HG03442 (cell line): Measurements from ENCODE around the gene FNDC3B.

Experiments used
- ATAC-seq: cut with Tn5 transposase; IDR thresholded peaks from one replicate; pipeline ENCODE4 v1.9.1; 2021; ENCODE audit warnings: mild to moderate bottlenecking, moderate library complexity; ENCODE audit not compliant: unreplicated experiment

The FNDC3B gene

DNA sequence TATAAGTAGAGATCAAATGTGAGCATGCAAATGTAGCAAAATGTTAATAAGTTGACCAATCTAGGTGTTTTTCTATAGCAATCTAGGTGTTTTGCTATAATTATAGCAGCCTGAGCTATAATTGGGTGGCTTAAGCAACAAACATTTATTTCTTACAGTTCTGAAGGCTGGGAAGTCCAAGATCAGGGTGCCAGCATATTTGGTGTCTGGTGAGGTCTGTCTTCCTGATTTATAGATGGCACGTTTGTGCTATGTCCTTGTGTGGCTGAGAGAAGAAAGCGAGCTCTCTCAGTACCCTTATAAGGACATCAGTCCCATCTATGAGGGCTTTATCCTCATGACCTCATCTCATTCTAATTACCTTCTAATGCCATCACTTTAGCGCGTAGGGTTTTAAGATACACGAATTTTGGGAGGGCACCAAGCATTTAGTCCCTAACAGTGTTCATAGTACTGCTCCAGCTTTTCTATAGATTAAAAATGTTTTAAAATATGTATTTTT, 237.8 kb downstream of the FNDC3B start:
- ATAC-seq: no peak

DNA sequence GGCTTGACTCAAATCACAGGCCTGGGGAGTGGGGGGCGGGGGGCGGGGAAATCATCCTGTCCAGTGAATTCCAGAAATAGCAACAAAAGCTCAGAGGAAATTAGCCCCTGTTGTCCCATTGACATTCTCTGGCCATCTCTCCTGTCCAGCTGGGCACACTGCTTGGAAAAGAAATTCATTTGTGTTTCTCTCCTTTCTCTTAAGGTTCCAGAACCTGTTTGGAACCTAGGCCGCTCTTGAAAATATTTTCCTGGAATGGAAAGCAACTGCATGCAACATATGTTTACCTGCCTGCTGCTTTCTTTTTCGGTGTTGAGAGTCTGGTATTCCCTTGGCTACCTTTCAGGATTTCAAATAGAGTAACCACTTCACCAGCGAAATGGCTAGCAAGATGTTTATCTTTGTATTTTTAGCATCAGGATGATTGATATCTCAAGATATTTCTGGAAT, 239.8 kb downstream of the FNDC3B start:
- ATAC-seq: no peak

DNA sequence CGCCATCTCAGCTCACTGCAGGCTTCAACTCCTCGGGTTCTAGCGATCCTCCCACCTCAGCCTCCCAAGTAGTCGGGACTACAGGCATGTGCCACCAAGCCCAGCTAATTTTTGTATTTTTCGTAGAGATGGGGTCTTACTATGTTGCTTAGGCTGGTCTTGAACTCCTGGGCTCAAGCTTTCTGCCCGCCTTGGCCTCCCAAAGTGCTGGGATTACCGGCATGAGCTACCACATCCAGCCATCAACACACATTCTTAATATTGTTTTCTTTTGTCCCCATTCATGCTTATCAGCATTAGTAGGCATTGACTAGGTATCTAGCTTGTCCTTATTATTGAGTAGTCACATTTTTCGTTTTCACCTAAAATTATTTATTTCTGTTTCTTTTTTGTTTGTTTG, 240.6 kb downstream of the FNDC3B start:
- ATAC-seq: no peak

DNA sequence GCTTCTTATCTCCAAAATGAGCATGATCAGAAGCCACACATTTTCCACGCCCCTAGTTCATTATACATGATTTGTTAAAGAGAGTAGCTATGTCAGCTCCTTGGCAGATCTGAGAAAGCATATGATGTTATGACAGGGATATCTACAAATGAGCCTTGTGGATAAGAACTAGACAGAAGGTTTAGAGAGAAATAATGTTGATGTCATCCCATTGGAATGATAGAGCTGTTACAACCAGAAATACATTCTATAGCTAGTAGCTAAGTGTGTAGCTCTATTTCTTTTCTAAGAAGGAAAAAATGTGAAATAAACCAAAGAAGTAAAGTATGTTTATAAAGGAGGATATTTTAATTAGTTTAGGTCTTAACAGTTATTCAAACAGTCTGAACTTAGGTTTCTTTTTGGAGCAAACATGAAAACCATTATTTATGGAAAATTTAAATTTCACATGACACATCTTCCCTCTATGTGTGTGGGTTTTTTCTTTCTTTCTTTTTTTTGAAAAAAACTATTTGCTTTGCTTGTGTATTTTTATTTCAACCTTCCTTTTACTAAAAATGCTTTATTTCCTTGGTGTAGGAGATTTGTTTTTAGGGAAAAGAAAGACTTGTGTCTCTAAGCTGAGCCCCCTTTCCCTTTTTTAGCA, 241.2 kb downstream of the FNDC3B start:
- no peak for ATAC-seq

DNA sequence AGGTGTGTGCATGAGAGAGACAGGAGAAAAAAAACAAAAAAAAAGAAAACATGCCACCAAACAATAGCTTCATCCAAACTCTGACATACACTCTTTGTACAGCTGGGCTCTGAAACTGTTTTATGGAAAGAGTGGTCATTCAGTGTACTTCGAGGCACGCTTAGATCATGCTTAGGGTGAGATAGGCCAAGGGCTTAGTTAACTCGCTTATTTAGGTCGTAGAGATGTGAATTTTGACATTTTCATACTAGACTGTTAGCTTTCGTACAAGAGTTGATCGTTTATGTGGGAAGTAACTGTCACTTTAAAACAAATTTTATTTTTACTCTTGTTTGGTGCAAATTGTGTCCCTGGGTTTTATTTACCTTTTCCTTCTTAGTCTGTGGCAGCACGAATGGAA, 242.5 kb downstream of the FNDC3B start:
- ATAC-seq: no peak

DNA sequence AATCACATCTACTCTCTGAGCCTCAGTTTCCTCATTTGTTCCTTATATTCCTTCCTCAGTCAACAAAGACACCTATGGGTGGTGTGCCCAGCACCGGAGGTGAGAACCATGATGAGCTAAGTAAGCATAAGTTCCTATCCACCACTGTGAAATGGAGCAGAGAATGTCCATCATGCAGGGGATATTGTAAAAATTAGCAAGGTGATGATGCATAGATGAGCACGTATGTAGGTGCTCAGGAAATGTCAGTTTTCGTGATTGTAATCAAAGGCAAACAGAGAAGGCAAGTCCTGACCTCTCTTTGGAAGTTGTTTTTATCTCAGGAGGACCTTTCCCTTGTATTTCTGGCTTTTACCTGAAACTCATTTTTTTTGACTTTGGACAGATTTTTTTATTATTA, 243.5 kb downstream of the FNDC3B start:
- no peak for ATAC-seq

DNA sequence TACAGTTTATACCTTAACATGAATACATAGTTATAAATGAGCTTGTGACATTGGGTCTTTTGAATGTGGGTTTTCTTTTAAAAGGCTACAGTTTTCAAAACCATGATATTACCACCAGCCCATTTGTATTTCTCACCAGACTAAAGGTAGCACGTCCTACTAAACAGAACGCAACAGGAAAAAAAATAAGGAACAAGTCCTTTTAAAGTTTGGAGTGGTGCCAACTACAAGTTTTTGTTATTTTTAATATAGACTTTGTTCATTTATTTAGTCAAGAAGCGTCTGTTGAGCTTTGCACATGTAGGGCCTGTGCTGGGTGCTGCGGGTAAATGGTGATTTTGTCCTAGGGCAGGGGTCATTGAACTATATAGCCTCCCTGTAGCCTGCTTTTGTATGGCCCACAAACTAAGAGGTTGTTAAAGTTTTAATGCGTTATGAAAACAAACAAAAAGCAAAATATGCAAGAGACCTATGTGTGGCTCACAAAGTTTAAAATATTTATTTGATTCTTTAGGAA, 244.5 kb downstream of the FNDC3B start:
- no peak for ATAC-seq

DNA sequence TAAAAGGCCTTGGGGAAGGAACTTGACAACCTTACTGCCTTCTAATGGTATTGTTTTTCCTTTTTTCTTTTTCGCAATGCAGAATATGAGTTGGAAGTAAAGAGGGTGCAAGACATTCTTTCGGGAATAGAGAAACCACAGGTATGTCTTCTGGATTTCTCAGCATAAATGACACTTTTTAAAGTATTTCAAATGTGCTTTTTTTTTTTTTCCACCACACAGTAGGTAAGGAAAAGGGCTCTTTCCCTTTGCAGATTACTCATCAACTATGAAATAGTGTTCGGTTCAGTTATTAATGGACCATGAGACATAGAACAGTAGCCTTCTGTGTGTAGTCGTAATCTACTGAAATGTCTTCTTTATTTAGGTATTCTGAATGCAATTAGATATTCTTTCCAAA, 246.5 kb downstream of the FNDC3B start:
- ATAC-seq: no peak

DNA sequence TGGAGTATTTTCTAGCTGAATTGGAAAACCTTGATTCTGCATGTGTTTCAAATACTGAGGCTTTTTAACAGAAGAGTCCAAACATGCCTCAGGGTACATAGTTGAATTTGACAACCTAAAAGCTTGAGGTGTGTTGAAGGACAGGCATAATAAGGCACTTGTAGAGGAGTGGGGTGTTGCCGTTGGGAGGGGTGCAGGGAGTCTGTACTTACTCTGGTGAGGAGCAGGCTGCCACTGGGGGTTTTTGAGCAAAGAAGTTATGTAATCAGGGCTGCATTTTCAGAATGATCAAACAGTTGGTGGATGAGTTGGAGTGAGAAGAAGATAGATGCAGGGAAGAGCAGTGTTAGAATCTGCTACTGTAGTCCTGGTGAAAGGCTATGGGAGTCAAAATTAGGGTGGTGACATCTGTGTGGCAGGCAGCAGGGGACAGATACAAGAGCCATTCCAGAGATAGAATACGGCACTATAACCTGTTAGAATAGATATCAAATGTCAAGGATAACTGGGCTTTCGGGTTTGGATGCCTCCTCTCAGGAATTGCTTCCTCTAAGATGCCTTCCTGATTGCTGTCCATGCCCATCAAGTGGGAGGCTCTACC, 247.3 kb downstream of the FNDC3B start:
- ATAC-seq: no peak

DNA sequence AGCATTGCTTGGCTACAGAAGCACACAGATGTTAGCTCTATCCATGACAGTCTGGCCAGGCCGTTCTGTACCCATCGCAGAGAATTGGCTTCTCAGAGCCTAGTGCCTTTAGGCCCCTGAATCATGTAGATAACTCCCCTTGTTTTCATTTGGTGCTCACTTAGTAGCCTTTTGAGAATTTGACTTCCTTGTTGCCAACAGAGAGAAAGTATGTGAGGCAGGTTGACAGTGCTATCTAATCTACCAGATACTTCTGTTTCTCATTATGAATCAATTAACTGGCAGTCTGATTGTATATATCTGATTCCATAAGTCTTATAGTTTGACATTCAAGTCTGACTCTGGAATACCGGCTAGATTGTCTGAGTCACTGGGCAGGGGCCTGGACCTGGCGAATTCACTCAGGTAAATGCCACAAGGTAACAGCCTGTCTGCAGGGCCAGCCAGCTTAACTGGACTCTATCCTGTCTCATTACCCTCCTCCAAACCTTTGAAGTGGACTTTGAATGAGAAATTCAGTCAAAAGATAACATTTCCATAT, 248.6 kb downstream of the FNDC3B start:
- no peak for ATAC-seq

DNA sequence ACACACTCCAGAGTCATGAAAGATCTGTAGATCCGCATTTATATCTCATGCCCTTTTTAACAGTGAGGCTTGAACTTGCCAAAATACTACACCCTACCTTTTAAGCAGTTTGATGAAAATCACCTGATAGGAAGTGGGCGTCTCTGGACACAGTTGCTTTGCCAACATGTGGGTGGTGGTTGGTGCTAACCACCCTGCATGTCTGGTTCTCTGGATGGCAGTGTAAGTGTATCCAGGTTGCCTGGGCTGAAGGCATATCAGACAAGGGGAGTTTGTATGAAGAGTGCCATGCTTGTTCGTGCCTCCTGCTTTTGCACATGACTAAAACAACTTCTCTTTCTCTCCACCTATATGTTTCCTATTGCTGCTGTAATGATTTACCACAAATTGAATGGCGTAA, 249.3 kb downstream of the FNDC3B start:
- no peak for ATAC-seq

DNA sequence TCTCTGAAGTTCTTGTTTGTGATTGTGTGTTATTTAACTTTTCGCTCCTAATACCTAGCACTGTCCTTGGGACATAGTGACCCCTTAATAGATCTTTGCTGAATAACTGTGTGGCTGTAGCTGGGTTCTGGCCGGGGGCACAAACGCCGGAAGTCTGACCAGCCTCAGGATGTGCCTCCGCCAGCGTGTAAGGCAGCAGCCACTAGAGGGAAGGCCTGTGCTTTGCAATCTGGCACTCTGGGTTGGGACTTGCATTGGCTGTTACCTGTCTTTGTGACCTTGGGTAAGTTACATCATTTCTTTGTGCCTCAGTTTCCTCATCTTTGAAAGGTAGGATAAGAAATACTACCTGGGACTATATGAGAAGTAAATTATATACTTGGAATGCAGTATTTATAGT, 250.2 kb downstream of the FNDC3B start:
- no peak for ATAC-seq

DNA sequence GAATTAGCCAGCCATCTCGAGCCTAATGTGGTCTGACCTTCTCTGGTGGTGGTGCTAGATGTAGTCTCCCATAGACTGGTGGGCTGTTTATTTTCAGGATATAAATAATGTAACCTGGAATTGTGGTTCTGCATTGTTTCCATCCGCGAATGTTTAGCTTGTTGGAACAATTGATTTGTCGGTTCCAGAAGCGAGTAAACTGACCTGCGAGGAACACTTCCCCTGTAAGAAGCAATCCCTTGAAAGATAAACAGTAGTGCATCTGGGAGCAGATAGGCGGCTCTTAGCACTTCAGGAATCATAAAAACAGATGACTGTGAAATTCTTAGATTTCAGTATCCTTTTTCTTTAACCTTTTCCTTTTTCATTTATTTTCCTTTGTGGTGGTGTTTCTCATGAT, 251.1 kb downstream of the FNDC3B start:
- no peak for ATAC-seq

DNA sequence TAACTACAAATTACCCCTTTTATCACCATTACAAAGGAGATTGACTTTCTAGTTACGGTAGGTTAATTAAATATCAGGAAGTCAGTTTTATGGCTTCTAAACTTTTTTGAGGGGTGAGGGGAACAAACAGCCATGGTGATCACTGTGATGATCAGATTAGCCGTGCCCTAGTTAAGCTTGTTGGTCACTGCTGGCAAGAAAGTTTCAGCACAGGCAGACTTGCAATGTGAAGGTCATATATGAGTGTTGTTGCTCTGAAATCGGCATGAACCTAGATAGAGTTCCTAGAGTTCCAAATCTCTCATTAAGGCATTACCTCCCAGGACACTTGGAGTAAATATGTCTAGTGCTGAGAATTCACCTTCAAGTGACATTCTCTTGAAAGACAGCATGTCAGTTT, 252.3 kb downstream of the FNDC3B start:
- no peak for ATAC-seq

DNA sequence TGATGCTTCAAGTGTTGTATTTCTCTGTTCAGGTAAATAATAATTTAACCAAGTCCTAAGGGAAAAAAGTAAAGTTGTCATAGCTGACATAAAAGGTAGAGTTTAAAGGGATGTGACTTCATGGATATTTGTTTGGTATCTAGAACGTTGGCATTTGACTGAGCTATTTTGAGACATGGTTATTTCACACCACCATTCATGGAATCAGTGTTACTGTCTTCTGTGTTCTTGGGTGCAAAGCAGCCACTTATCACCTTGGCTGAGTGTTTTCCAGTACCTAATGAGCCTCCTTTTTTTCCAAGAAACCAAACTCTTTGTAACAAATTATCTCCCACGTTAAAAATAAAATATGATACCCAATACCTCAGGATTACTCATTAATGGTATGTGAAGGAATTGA, 253.0 kb downstream of the FNDC3B start:
- no peak for ATAC-seq

DNA sequence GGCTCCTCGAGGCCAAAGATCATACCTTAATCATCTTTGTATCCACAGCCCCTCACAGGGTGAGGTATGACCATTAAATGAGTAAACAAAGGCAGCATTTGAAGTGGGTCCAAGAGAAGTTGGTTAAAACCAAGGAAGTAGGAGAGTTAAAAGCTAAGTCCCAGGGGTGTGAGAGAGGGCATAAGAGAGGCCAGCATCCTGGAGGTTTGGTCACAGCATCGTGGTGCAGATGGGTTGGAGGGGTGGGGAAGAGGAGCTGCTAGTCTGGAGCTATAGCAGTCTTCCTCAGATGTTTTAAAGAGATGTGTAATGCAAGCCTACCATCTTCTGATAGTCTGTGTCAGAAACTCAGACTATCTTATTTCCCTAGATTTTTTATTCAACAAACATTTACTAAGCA, 253.7 kb downstream of the FNDC3B start:
- ATAC-seq: no peak

DNA sequence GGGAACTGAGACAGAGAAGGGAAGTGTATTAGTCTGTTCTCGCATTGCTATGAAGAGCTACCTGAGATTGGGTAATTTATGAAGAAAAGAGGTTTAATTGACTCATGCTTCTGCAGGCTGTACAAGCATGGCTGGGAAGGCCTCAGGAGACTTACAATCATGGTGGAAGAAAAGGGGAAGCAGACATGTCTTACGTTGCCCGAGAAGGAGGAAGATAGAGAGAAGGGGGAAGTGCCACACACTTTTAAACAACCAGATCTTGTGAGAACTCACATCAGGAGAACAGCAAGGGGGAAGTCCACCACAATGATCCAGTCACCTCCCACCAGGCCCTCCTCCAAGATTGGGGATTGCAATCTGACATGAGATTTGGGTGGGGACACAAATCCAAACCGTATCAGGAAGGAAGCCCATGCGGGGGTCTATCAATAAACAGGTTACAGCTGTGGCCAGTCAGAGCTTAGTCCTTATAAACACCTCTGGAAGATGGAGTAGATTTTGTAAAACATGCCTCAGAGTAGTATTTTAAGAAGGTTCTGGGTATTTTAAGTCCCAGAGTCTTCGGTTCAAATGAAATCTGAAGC, 254.9 kb downstream of the FNDC3B start:
- ATAC-seq: no peak

DNA sequence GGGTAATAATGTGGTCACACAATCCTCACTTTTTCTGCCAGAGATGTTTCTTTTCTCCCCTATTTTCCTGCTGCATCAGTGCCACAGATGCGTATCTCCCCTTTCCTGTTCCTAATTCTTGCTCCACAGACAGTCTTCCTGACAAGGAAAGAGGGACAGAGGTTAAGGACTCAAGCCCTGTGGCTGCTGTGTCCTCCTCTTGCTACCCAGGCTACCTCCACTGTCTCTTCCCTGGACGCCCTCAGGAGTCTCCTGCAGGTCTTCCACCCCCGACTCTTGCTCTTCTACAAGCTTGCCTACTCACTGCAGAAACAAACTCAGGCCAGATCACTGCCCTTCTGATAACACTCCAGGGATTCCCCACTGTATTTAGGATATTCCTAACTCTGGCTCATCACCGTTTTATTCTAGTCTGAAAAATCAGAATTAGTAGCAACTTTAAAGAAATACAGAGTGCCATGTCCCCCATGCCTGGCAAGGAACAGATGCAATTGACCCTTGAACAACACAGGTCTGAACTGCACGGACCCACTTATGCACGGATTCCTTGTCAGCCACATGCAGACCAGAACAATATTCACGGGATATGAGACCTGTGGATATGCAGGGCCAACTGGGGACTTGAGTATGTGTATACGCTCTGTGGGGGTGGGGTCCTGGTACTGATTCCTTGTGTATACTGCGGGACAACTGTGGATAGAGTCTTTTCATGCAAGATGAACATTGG, 257.0 kb downstream of the FNDC3B start:
- no peak for ATAC-seq

DNA sequence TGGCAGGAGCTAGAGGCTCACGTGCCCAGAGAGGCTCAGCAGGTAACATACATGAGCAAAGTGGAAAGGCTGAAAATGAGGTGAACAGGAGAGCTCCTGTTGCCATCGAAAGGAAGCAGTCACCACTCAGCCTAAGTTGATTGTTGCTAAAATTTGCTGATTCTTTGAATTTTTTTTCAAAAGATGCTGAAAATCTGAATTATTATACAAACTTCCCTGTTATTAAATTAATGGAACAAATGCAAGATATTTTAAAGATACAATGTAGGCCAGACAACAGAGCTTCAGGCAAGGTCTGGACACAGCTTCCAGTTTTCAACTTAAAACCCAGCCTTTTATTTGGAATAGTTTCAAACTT, 257.6 kb downstream of the FNDC3B start:
- no peak for ATAC-seq

DNA sequence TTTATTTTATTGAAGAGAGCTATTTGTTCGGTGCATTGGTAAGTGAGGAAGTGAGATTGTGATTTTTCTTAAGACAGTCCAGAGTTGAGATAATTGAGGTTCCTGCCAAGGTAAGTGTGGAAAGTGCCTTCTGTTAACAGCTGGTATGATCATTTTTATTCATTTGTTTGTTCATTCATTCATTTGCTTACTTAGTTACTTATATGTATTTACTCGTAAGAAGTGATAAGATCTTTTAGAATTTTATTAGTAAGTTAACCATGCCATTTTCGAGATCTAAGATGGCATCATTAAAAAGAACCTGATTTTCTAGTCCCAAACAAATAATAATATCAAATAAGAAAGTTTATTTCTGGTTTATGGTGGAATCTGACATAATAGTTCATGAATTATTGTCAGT, 258.9 kb downstream of the FNDC3B start:
- no peak for ATAC-seq

DNA sequence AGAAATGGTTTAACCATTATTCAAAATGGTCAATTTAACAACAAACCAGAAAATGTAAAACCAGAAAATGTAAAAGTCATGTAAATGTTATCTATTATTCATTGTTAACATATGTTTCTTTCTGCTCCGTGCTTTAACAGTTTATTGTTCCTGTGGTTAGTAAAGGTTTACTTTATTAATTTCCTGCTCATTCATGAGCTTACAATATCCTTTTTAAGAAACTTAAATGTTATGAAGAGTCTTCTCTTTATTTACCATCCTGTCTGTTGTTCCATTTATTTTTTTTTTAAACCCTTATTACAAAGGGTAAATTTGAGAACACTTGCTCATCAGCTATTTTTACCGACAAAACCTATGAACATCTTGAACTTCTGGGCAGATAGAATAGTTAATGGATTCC, 260.8 kb downstream of the FNDC3B start:
- no peak for ATAC-seq
